ENCODE data around the gene KLHL26.

DNA sequence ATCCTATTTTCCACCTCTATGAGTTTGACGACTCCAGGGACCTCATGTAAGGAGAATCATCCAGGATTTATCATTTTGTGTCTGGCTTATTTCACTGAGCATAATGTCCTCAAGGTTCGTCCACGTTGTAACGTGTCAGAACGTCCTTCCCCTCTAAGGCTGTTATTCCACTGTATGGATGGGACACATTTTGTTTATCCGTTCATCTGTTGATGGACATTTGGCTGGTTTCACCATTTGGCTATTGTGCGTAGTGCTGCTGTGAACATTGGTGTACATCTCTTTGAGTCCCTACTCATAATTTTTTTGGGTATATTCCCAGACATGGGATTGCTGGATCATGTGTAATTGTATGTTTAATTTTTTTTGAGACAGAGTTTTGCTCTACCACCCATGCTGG, 68.1 kb downstream of the KLHL26 start:
- TF ChIP-seq ARID2 (CRISPR knock-in tag; IDR thresholded peaks at IDR 0.05; ENCODE audit: borderline replicate concordance) (no peak), EZH2 (conservative IDR thresholded peaks at IDR 0.05; ENCODE audit: low read depth, low read length) (no peak), POLR2A (IDR thresholded peaks at IDR 0.05; ENCODE audit: insufficient read depth in 1 of 2, low read depth in 2 of 2, low read length in 2 of 2) (no peak)
